CD4-positive, alpha-beta T cell treated with Interleukin-6 at 100 ng/mL for 8 hours (primary cell): ENCODE measurements around the gene CDHR2.
"Not testable (repeated sequence)": the region's sequence is repeated elsewhere in the genome, so short reads cannot be mapped to it uniquely, and the experiment has no call there.

Source experiments
- DNase-seq: peaks from one replicate; pipeline ENCODE4 v3.0.0-alpha.2; 2020; ENCODE audit warnings: mixed read lengths, low spot score

CDHR2 gene

DNA sequence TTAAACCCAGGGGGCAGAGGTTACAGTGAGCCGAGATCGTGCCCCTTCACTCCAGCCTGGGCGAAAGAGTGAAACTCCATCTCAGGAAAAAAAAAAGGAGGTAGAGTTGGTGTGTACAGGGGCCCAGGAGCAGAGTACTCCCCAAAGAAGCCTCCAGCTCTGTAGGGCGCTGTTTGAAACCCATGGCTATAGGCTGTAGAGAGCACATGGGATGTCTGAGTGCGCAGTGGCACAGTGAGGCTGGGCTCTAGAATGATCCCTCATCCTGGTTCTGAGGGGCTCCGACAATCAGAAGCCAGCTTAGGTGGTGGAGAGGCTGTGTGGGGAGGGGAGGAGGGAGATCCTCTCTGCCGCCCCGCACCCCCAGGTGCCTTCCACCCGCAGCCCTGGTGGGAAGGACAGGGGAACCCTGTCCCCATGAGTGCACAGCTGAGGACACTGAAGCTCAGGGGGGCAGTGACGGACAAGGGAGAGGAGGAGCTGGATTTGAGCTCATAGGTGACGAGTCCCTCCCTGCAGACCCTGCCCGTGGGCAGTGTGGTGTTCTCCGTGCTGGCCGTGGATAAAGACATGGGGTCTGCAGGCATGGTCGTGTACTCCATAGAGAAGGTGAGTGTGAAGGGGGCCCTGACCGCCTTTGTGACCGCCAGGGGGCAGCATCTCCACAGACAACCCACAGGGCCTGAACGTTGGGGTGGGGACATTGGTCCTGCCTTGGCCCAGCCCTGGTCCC is 24.6 kb downstream of the CDHR2 start:
- peak; percentile 75 for DNase-seq

DNA sequence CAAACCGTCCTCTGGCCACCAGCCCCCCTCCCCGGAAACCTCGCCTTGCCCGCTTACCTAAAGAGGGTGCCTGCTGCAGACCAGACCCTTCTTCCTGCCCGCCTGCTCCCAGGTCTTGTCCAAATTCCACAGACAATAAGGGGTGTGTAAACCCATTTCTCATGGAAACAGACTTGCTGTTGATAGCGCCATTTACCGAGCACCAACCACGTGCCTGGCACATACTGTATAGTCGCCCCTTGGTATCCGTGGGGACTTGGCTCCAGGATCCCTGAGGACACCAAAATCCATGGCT is 25.1 kb downstream of the CDHR2 start:
- DNase-seq, result no peak

DNA sequence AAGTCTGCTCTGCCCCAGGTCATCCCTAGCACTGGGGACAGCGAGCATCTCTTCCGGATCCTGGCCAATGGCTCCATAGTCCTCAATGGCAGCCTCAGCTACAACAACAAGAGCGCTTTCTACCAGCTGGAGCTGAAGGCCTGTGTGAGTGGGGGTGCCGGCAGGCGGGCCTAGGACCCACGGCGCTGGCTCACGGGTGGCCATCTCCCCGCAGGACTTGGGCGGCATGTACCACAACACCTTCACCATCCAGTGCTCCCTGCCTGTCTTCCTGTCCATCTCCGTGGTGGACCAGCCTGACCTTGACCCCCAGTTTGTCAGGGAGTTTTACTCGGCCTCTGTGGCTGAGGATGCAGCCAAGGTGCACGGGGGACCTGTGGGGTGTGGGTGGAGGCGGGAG is 25.9 kb downstream of the CDHR2 start:
- no peak for DNase-seq

- no peak for DNase-seq
Measured at GRCh38 chr5:176575488-176576422, 26.6 kb downstream of the CDHR2 start.

DNA sequence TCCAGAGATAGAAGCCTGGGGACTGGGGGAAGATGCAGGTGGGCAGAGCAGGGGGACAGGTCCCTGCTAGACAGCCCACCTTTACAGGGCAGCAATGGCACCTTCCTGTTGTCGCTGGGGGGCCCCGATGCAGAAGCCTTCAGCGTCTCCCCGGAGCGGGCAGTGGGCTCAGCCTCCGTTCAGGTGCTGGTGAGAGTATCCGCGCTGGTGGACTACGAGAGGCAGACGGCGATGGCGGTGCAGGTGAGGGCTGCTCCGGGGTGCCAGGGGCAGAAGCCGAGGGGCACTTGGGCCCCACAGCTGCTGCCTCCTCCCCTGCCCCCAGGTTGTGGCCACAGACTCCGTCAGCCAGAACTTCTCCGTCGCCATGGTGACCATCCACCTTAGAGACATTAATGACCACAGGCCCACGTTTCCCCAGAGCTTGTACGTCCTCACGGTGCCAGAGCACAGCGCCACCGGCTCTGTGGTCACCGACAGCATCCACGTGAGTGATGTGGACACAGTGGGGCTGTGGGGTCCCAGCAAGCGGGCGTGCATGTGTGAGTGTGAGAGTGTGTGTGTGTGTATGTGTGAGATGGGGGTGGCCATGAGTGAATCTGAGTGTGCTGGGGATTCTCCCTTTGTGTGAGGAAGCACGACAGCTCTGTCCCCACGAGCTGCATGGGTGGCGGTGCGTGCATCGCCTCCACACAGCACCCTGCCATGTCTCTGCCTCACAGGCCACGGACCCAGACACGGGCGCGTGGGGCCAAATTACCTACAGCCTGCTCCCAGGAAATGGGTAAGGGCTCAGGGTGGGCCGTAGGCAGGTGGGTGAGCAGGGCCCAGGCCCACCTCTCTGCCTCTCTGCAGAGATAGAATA is 28.4 kb downstream of the CDHR2 start:
- no peak for DNase-seq

DNA sequence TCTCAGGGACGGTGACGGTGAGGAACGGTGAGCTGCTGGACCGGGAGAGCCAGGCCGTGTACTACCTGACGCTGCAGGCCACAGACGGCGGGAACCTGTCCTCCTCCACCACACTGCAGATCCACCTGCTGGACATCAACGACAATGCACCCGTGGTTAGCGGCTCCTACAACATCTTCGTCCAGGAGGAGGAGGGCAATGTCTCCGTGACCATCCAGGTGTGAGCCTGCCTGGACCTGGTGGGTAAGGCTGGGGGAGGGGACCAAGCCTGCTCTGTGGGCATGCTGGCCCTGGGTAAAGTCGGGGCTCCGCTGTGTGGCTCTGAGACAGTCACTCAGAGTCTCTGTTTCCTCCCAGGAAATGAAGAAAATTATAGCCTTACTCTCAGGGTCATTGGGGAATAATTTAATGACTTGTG is 29.3 kb downstream of the CDHR2 start:
- peak; percentile 41 for DNase-seq

DNA sequence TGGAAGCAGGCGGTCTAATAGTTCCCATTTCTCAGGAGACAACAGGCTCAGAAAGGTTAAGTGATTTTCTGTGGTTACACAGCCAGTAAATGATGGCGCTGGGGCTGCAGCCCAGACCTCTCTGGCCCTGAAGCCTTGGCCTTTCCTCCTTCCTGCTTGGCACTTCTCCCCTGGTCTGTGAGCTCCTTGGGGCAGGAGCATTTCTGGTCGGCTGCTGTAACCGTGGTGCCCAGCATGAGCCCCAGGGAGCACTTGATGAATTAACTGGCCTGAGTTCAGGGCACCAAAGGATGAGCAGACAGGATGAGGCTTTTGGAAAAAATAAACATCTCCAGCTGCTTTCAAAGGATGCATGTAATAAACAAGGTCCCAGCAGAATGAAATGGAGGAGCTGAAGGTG is 30.2 kb downstream of the CDHR2 start:
- no peak for DNase-seq

GRCh38 chr5:176581361-176581760 is 32.2 kb downstream of the CDHR2 start:
- DNase-seq, result no peak

DNA sequence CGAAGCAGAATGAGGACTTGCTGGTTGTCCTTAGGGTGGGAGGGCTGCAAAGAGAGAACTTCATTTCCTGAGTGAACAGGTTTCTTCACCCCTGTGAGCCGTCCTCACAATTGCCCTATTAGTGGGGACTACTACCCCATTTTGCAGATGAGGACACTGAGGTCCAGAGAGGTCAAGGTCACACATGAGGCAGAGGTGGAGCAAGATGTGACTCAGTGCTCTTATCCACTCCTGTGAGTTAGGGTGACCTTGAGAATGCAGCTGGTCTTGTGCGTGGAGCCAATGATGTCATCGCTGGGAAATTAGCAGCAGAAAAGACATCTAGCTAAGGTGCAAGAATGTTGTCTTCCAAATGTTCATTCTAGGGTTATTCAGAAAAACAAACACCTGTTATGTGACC is 33.9 kb downstream of the CDHR2 start:
- no peak for DNase-seq

DNA sequence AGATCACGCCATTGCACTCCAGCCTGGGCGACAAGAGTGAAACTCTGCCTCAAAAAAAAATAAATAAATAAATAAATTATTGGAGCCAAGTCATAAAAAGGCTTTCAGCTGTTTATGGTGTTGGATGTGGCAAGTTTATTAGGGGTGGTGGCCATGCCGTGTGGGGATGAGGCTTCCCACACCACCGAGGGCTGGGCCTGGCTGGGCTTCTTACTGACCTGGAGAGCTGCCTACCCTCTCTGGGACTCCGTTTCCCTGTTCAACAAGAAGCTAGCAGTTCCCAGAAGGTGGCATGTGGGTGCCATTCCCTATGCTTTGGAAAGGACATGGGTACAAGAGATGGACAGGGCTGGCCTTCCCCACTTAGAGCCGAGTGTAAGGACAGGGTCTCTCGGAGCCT is 38.3 kb downstream of the CDHR2 start:
- no peak for DNase-seq

DNA sequence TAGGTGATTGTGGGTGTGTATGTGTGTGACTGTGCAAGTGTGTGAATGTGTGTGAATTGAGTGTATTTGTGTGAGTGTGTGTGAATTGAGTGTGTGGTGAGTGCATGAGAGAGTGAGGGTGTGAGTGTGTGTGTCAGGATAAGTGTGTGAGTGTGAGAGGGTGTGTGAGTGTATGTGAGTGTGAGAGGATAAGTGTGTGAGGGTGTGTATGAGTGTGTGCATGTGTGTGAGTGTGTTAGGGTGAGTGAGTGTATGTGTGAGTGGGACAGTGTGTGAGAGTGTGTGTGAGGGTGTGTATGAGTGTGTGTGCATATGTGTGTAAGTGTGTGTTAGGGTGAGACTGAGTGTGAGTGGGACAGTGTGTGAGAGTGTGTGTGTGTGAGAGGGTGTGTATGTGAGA is 39.2 kb downstream of the CDHR2 start:
- no peak for DNase-seq

GRCh38 chr5:176589039-176589769 is 40.1 kb downstream of the CDHR2 start:
- DNase-seq, result no peak

DNA sequence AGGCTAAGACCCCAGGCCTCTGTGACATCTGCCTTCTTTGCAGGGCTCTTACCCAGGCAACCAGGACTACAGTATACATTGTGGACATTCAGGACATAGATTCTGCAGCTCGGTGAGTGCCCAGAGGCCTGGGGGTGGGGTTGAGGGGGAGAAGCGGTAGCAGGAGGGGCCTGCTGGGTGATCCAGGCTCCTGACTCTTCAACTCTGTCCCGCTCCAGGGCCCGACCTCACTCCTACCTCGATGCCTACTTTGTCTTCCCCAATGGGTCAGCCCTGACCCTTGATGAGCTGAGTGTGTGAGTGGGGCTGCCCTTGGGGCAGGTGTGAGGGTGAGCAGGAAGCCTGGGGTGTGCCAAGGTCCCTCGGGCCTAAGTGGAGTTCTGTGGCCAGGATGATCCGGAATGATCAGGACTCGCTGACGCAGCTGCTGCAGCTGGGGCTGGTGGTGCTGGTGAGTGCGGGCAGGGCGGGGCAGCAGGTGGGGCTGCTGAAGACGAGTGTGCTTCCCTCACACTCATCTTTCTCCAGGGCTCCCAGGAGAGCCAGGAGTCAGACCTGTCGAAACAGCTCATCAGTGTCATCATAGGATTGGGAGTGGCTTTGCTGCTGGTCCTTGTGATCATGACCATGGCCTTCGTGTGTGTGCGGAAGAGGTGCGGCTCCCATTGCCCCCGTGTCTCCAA is 41.0 kb downstream of the CDHR2 start:
- DNase-seq, result no peak

DNA sequence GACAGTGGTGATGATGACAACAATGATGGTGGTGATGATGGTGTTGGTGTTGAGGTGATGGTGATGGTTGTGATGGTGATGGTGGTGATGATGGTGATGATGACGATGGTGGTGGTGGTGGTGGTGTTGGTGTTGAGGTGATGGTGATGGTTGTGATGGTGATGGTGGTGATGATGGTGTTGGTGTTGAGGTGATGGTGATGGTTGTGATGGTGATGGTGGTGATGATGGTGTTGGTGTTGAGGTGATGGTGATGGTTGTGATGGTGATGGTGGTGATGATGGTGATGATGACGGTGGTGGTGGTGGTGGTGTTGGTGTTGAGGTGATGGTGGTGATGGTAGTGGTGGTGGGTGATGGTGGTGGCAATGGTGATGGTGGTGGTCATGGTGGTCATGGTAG is 42.5 kb downstream of the CDHR2 start:
- DNase-seq, result not testable (repeated sequence)

- no peak for DNase-seq
Measured at GRCh38 chr5:176592573-176592972, 43.4 kb downstream of the CDHR2 start.

DNA sequence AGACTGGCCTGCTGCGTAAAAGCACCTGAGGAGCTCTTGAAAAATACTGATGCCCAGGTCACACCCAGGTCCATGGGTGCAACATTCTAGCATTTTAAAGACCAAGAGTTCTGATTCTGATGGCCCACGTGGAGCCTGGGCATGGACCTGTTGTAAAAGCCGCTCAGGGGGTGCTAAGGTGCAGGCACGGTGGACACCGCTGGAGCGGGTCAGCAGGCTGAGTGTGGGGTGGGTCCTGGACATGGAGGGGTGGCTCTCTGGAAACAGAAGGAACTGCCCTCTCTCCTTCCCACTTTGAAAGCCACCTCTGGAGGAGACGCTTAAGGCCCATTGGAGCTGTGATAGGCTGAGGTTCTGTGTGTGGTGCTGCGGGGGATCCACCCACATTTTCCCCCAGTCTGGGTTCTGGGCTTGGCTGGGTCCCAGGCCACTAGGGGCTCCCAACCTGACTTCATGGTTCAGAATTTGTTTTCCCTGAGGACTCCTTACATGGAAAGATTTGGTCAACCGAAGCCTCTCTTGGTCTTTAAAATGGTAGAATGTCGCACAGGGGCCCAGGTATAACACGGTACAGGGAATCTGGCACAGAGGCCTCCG is 44.2 kb downstream of the CDHR2 start:
- no peak for DNase-seq

DNA sequence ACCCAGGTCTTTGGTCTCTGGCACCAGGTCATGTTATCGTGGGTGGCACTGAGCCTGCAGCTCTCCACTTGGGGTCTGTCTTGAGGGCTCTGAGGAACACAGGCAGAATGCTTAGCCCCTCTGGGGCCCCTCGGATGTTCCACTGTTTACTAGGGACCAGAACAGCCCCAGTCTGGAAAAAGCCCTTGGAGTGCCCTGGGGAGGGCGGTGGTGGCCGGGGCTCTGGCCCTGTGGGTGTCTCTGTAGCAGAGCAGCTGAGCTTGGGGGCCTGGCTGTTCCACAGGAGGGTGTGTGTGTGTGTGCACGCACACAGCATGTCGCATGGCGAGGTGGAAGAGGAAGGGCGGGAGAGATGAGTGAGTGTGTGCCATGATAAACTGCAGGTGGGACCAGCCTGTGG is 45.4 kb downstream of the CDHR2 start:
- no peak for DNase-seq

GRCh38 chr5:176595386-176595943 is 46.3 kb downstream of the CDHR2 start:
- DNase-seq, result no peak

GRCh38 chr5:176596069-176596644 is 47.0 kb downstream of the CDHR2 start:
- DNase-seq, result no peak
